ENCODE measurements around the gene TMC1. TPM values are rescaled to one million over a fixed set of nuclear protein-coding genes. Genes with fewer than 3 reads are reported as not detected.

Gene TMC1
- total RNA-seq, 1 donor from 2014 or later = not detected

GRCh38 chr9:72687331-72687730 is 165.9 kb downstream of the TMC1 start:
- H3K4me1 Mint-ChIP-seq = no peaks in the 10 kb centered on the region
- no peaks in the 10 kb centered on the region for H3K27me3 Mint-ChIP-seq (ENCODE audit: low read depth)
- H3K27ac Mint-ChIP-seq = no peak overlapping the region
- H3K4me3 Mint-ChIP-seq = no peak overlapping the region
- TF ChIP-seq CTCF (IDR thresholded peaks at IDR 0.05; ENCODE audit: unreplicated experiment) = no peak
- peaks cover 13% of the 10 kb centered on the region for H3K9me3 Mint-ChIP-seq
- no peak for DNase-seq (ENCODE audit: low spot score in 2 of 2, unreplicated experiment in 2 of 2)
- no peaks in the 10 kb centered on the region for H3K36me3 Mint-ChIP-seq

- Mint-ChIP-seq H3K4me3 (no peak overlapping the region), H3K4me1 (peaks cover 3% of the 10 kb centered on the region), H3K36me3 (no peaks in the 10 kb centered on the region), H3K27ac (no peak overlapping the region), H3K9me3 (peaks cover 13% of the 10 kb centered on the region), H3K27me3 (ENCODE audit: low read depth) (no peaks in the 10 kb centered on the region)
- TF ChIP-seq CTCF (IDR thresholded peaks at IDR 0.05; ENCODE audit: unreplicated experiment) = no peak
- no peak for DNase-seq (ENCODE audit: low spot score in 2 of 2, unreplicated experiment in 2 of 2)
These were observed 170.3 kb downstream of the TMC1 start for GRCh38 chr9:72691671-72692070.

- Mint-ChIP-seq H3K27me3 (ENCODE audit: low read depth) (no peaks in the 10 kb centered on the region), H3K36me3 (no peaks in the 10 kb centered on the region), H3K4me3 (no peak overlapping the region), H3K27ac (no peak overlapping the region), H3K4me1 (peaks cover 7% of the 10 kb centered on the region), H3K9me3 (peaks cover 12% of the 10 kb centered on the region)
- no peak for TF ChIP-seq CTCF (IDR thresholded peaks at IDR 0.05; ENCODE audit: unreplicated experiment)
- no peak for DNase-seq (ENCODE audit: low spot score in 2 of 2, unreplicated experiment in 2 of 2)
These were observed 174.0 kb downstream of the TMC1 start for GRCh38 chr9:72695365-72695764.

- H3K9me3 Mint-ChIP-seq = peaks cover under 1% of the 10 kb centered on the region
- H3K27ac Mint-ChIP-seq = no peak overlapping the region
- H3K4me1 Mint-ChIP-seq = peaks cover 7% of the 10 kb centered on the region
- no peaks in the 10 kb centered on the region for H3K27me3 Mint-ChIP-seq (ENCODE audit: low read depth)
- no peak for DNase-seq (ENCODE audit: low spot score in 2 of 2, unreplicated experiment in 2 of 2)
- H3K36me3 Mint-ChIP-seq = no peaks in the 10 kb centered on the region
- no peak overlapping the region for H3K4me3 Mint-ChIP-seq
- TF ChIP-seq CTCF (IDR thresholded peaks at IDR 0.05; ENCODE audit: unreplicated experiment) = no peak
These were observed 175.1 kb downstream of the TMC1 start for GRCh38 chr9:72696511-72696910.

- H3K4me1 Mint-ChIP-seq = peaks cover 6% of the 10 kb centered on the region
- H3K4me3 Mint-ChIP-seq = no peak overlapping the region
- no peaks in the 10 kb centered on the region for H3K27me3 Mint-ChIP-seq (ENCODE audit: low read depth)
- no peak for DNase-seq (ENCODE audit: low spot score in 2 of 2, unreplicated experiment in 2 of 2)
- H3K27ac Mint-ChIP-seq = no peak overlapping the region
- H3K9me3 Mint-ChIP-seq = no peaks in the 10 kb centered on the region
- no peak for TF ChIP-seq CTCF (IDR thresholded peaks at IDR 0.05; ENCODE audit: unreplicated experiment)
- no peaks in the 10 kb centered on the region for H3K36me3 Mint-ChIP-seq
These were observed 180.1 kb downstream of the TMC1 start for GRCh38 chr9:72701510-72701909.

DNA sequence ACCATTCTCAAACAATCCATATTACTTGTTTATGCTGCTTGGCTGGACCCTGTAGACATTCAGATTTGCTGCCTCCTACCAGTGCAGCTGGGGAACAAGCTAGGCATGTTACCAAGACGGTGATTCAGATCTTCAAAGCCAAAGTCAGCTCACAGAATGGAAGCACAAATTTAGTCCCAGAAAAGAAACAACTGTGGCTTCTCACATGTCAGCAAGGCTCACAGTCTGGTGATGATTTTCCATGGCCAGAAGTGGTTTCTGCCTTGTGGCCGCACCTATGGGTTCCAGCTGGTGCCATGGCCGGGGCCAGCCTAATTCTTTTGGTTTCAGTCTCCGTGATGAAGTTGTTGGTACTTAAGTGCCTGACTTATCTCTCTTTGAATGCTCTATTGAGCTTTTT is 182.2 kb downstream of the TMC1 start:
- Mint-ChIP-seq H3K4me3 (no peak overlapping the region), H3K4me1 (no peaks in the 10 kb centered on the region), H3K9me3 (peaks cover 9% of the 10 kb centered on the region), H3K36me3 (no peaks in the 10 kb centered on the region), H3K27me3 (ENCODE audit: low read depth) (no peaks in the 10 kb centered on the region), H3K27ac (no peak overlapping the region)
- TF ChIP-seq CTCF (IDR thresholded peaks at IDR 0.05; ENCODE audit: unreplicated experiment) = no peak
- no peak for DNase-seq (ENCODE audit: low spot score in 2 of 2, unreplicated experiment in 2 of 2)
